ENCODE data around the gene GDPD3. TPM values are rescaled to one million over a fixed set of nuclear protein-coding genes. Genes with fewer than 3 reads are reported as not detected.
"Not testable (repeated sequence)": the region's sequence is repeated elsewhere in the genome, so short reads cannot be mapped to it uniquely, and the experiment has no call there.

GDPD3 gene
- total RNA-seq, 6 experiments from 2014 or later = 1.5 to 3.0 (median 2.3) TPM

DNA sequence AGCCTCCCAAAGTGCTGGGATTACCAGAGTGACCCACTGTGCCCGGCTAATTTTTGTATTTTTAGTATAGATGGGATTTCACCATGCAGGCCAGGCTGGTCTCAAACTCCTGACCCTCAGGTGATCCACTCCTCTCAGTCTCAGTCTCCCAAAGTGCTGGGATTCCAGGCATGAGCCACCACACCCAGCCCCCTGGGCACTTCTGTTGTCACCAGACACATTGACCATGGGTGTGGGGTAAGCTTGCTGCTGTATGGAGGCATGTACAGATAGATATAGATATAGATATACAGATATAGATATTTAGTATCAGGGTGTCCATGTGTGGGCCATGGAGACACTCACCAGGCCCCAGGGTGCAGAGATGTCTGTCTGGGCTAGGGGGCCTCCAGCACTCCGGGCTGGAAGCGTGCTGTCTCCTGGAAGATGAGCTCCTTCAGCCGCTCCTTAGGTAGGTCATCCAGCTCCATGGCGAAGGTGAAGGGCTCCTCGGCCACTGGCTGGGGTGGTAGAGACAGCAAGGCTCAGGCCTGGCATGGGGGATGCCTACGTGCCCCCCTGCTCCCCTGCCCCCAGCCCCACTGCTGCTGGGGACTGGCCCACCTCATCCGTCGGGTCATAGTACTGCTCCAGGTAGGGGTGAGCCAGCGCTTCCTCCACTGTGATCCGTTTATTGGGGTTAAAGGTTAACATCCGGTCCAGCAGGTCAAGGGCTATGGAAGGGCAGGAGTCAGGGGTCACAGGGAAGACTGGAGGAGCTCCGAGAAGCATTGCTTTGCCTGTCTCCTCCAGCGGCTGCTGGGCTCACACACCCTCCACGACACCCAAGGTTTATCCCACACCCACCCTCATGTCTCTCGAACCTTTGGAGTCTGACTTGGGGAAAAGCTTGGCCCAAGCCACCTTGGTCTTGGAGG lies 3.2 kb upstream of the GDPD3 start:
- no peak for DNase-seq
- no peak overlapping the region for H3K27ac Mint-ChIP-seq
- H3K9me3 Mint-ChIP-seq = no peaks in the 10 kb centered on the region
- H3K4me3 Mint-ChIP-seq = no peak overlapping the region
- 0 out of 2 replicates have a peak, but pooled peaks cover 5% of the 10 kb centered on the region for H3K36me3 Mint-ChIP-seq (ENCODE audit: low read depth)
- TF ChIP-seq, protein P1, sequence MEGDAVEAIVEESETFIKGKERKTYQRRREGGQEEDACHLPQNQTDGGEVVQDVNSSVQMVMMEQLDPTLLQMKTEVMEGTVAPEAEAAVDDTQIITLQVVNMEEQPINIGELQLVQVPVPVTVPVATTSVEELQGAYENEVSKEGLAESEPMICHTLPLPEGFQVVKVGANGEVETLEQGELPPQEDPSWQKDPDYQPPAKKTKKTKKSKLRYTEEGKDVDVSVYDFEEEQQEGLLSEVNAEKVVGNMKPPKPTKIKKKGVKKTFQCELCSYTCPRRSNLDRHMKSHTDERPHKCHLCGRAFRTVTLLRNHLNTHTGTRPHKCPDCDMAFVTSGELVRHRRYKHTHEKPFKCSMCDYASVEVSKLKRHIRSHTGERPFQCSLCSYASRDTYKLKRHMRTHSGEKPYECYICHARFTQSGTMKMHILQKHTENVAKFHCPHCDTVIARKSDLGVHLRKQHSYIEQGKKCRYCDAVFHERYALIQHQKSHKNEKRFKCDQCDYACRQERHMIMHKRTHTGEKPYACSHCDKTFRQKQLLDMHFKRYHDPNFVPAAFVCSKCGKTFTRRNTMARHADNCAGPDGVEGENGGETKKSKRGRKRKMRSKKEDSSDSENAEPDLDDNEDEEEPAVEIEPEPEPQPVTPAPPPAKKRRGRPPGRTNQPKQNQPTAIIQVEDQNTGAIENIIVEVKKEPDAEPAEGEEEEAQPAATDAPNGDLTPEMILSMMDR (IDR thresholded peaks at IDR 0.05) = no peak
- no peaks in the 10 kb centered on the region; the same call in 1 of the 2 replicates for H3K27me3 Mint-ChIP-seq (ENCODE audit: insufficient read depth)
- H3K4me1 Mint-ChIP-seq (ENCODE audit: low read depth) = peaks cover 22% of the 10 kb centered on the region

DNA sequence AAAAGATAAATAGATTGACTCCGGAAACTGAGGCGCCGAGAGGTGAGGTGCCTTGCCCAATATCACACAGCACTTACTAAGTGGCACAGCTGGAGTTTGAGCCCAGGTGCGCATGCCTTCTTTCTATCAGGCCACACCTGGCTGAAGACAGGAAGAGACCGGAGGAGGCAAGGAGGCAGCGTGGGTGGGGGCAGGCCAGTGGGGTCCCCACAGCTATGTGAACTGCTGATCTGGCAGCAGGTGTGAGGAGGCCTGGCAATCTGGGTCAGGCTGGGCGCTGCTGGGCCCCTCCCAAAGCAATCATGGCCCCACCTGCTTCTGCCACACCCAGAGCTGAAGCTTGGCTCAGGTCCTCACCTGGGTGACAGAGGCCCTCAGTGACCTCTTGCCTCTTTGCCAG lies 1.9 kb upstream of the GDPD3 start:
- H3K27me3 Mint-ChIP-seq (ENCODE audit: insufficient read depth) = no peaks in the 10 kb centered on the region; the same call in none of the 2 replicates
- no peak overlapping the region for H3K4me3 Mint-ChIP-seq
- H3K9me3 Mint-ChIP-seq = no peaks in the 10 kb centered on the region
- peaks cover 26% of the 10 kb centered on the region for H3K4me1 Mint-ChIP-seq (ENCODE audit: low read depth)
- no peak overlapping the region for H3K27ac Mint-ChIP-seq
- H3K36me3 Mint-ChIP-seq (ENCODE audit: low read depth) = peaks cover 8% of the 10 kb centered on the region; the same call in 1 of the 2 replicates
- no peak for DNase-seq
- TF ChIP-seq, protein P1 (IDR thresholded peaks at IDR 0.05) = no peak

DNA sequence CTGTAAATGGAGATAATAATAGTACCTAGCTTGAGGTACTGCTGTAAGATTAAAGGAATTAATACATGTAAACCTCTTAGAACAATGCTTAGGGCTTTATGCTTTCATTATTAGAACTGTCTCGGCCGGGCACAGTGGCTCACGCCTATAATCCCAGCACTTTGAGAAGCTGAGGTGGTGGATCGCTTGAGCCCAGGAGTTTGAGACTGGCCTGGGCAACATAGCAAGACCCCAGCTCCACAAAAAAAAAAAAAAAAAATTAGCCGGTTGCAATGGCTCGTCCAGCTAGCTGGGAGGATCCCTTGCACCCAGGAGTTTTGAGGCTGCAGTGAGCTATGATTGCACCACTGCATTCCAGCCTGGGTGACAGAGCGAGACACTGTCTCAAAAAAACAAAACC lies 1.5 kb upstream of the GDPD3 start:
- H3K27ac Mint-ChIP-seq; H3K9me3 Mint-ChIP-seq; H3K27me3 Mint-ChIP-seq (ENCODE audit: insufficient read depth); H3K4me3 Mint-ChIP-seq; DNase-seq; H3K36me3 Mint-ChIP-seq (ENCODE audit: low read depth): not testable (repeated sequence)
- H3K4me1 Mint-ChIP-seq (ENCODE audit: low read depth) = peaks cover 26% of the 10 kb centered on the region

DNA sequence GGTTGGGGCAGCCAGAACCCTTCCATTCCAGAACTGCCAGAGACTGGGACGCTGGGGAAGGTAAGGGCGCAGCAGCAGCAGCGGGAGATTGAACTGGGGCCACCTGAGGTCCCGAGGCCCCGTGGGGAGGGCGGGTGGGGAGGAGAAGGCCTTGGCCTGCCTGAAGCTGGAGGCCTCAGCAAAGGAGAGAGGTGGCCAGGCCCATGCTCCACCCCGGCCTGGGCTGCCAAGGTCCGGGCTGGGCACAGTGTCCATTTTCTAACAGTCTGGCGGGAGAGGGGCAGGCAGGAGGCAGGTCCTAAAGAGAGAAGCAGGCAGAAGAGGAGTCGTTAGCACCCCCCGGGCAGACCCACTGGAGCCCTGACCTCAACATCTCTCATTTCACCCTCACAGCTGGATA lies 1.1 kb upstream of the GDPD3 start:
- no peak for DNase-seq
- H3K4me3 Mint-ChIP-seq = no peak overlapping the region
- no peaks in the 10 kb centered on the region; the same call in none of the 2 replicates for H3K27me3 Mint-ChIP-seq (ENCODE audit: insufficient read depth)
- no peaks in the 10 kb centered on the region for H3K9me3 Mint-ChIP-seq
- TF ChIP-seq, protein P1 (IDR thresholded peaks at IDR 0.05) = no peak
- H3K36me3 Mint-ChIP-seq (ENCODE audit: low read depth) = peaks cover 7% of the 10 kb centered on the region; the same call in 1 of the 2 replicates
- peak overlapping the region; percentile 87 for H3K27ac Mint-ChIP-seq
- H3K4me1 Mint-ChIP-seq (ENCODE audit: low read depth) = peaks cover 24% of the 10 kb centered on the region

DNA sequence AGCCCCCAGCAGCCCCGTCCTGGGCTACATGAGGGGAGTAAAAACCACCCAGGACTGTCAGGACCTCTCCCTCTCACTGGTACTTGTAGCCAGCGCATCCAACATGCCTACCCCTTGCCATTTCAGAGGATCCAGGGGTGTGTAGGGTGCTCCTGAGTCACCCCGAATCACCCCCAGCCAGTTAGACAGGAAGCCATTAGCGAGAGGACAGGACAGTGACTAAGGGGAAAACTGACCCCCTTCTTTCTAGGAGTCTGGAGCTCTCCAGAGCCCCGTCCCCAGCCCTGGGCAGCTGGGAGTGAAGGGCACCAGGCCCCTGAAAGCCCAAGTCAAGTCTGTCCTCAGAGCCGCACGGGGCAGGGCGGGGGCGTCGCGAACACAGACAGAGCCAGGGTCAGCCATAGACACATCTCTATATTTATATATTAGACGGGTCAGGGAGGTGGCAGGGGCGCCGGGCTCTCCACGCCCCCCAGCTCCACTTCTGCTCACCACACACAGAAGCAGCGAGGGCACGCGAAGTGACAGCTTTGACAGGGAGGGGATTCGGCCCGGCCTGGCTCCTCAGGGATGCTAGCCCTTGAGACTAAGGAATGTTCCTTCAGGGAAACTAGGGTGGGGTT lies 485 bp upstream of the GDPD3 start:
- Mint-ChIP-seq H3K27ac (peak overlapping the region; percentile 87), H3K4me1 (ENCODE audit: low read depth) (peaks cover 20% of the 10 kb centered on the region), H3K36me3 (ENCODE audit: low read depth) (peaks cover 4% of the 10 kb centered on the region; the same call in 1 of the 2 replicates), H3K27me3 (ENCODE audit: insufficient read depth) (no peaks in the 10 kb centered on the region; the same call in none of the 2 replicates), H3K9me3 (no peaks in the 10 kb centered on the region), H3K4me3 (peak overlapping the region; percentile 20; the same call in 1 of the 2 replicates)
- TF ChIP-seq, protein P1 (IDR thresholded peaks at IDR 0.05) = no peak
- peak; percentile 38 for DNase-seq
